ENCODE results near the gene DUSP15.

Gene DUSP15

GRCh38 chr20:31824554-31825313, 45.6 kb downstream of the DUSP15 start:
- TF ChIP-seq CTCF (IDR thresholded peaks at IDR 0.05; ENCODE audit: low read depth, low read length) (no peak), EZH2phosphoT487 (IDR thresholded peaks at IDR 0.05; ENCODE audit: low read depth) (no peak)
- no peaks in the 10 kb centered on the region for H3K36me3 ChIP-seq (replicated peaks; ENCODE audit: low read depth, low read length)
- H3K4me1 ChIP-seq (ENCODE audit: low read length) = 0 out of 2 replicates have a peak, but pooled peaks cover 3% of the 10 kb centered on the region
- H3K79me2 ChIP-seq (ENCODE audit: low read length) = no peaks in the 10 kb centered on the region
- H3K27ac ChIP-seq (ENCODE audit: low read length) = no peak overlapping the region
- no peak overlapping the region for H3K9ac ChIP-seq (ENCODE audit: low read length)
- H3K4me3 ChIP-seq (ENCODE audit: low read length) = no peak overlapping the region
- no peak overlapping the region for H2AFZ ChIP-seq (ENCODE audit: low read depth, low read length)
- no peaks in the 10 kb centered on the region for H3K27me3 ChIP-seq (ENCODE audit: low read depth, low read length)
- H3K4me2 ChIP-seq (ENCODE audit: low read length) = no peak overlapping the region
- H4K20me1 ChIP-seq (ENCODE audit: insufficient read depth, low read length) = no peaks in the 10 kb centered on the region
- H3K9me3 ChIP-seq (ENCODE audit: insufficient read depth, low read length) = no peaks in the 10 kb centered on the region

- no peak overlapping the region for H2AFZ ChIP-seq (ENCODE audit: low read depth, low read length)
- H3K9me3 ChIP-seq (ENCODE audit: insufficient read depth, low read length) = no peaks in the 10 kb centered on the region
- H4K20me1 ChIP-seq (ENCODE audit: insufficient read depth, low read length) = no peaks in the 10 kb centered on the region
- H3K4me1 ChIP-seq (ENCODE audit: low read length) = 0 out of 2 replicates have a peak, but pooled peaks cover 3% of the 10 kb centered on the region
- no peaks in the 10 kb centered on the region for H3K36me3 ChIP-seq (replicated peaks; ENCODE audit: low read depth, low read length)
- no peaks in the 10 kb centered on the region for H3K79me2 ChIP-seq (ENCODE audit: low read length)
- no peak overlapping the region for H3K27ac ChIP-seq (ENCODE audit: low read length)
- TF ChIP-seq CTCF (IDR thresholded peaks at IDR 0.05; ENCODE audit: low read depth, low read length) (no peak), EZH2phosphoT487 (IDR thresholded peaks at IDR 0.05; ENCODE audit: low read depth) (no peak)
- H3K27me3 ChIP-seq (ENCODE audit: low read depth, low read length) = no peaks in the 10 kb centered on the region
- no peak overlapping the region for H3K4me2 ChIP-seq (ENCODE audit: low read length)
- H3K4me3 ChIP-seq (ENCODE audit: low read length) = no peak overlapping the region
- H3K9ac ChIP-seq (ENCODE audit: low read length) = no peak overlapping the region
Observed at GRCh38 chr20:31824125-31824485, 46.2 kb downstream of the DUSP15 start.

- no peaks in the 10 kb centered on the region for H4K20me1 ChIP-seq (ENCODE audit: insufficient read depth, low read length)
- H2AFZ ChIP-seq (ENCODE audit: low read depth, low read length) = no peak overlapping the region
- no peak overlapping the region for H3K9ac ChIP-seq (ENCODE audit: low read length)
- no peaks in the 10 kb centered on the region for H3K27me3 ChIP-seq (ENCODE audit: low read depth, low read length)
- TF ChIP-seq EZH2phosphoT487 (IDR thresholded peaks at IDR 0.05; ENCODE audit: low read depth) (no peak), CTCF (IDR thresholded peaks at IDR 0.05; ENCODE audit: low read depth, low read length) (no peak)
- H3K4me1 ChIP-seq (ENCODE audit: low read length) = 0 out of 2 replicates have a peak, but pooled peaks cover 3% of the 10 kb centered on the region
- H3K9me3 ChIP-seq (ENCODE audit: insufficient read depth, low read length) = no peaks in the 10 kb centered on the region
- H3K4me3 ChIP-seq (ENCODE audit: low read length) = 0 out of 2 replicates have a peak overlapping the region, but pooled peaks have one; percentile 58
- H3K36me3 ChIP-seq (replicated peaks; ENCODE audit: low read depth, low read length) = no peaks in the 10 kb centered on the region
- H3K27ac ChIP-seq (ENCODE audit: low read length) = no peak overlapping the region
- H3K79me2 ChIP-seq (ENCODE audit: low read length) = no peaks in the 10 kb centered on the region
- H3K4me2 ChIP-seq (ENCODE audit: low read length) = peak overlapping the region; percentile 57
Observed at GRCh38 chr20:31823360-31824124, 46.8 kb downstream of the DUSP15 start.
